Endothelial cell of umbilical vein (primary cell): ENCODE data around the gene KIF2C. TPM values are rescaled to one million over a fixed set of nuclear protein-coding genes. Genes with fewer than 3 reads are reported as not detected.
"Not testable (repeated sequence)": the region's sequence is repeated elsewhere in the genome, so short reads cannot be mapped to it uniquely, and the experiment has no call there.

Source experiments
- BruUV-seq: library from RNA; stranded (reverse); fragments of 400-500 nt; replicated peaks from 2 replicates; lab custom pipeline; 2021; lab: Mats Ljungman, UMichigan
- CTCF ChIA-PET: fragments of 300-600, 350-600 bp; sonication (Branson Sonifier 250); formaldehyde crosslinking; loops from one replicate; lab custom pipeline; 2021; ENCODE audit warnings: antibody characterized with exemption, inconsistent platforms; lab: Charles Lee
- POLR2A ChIA-PET: fragments of 300-600, 350-600 bp; sonication (Branson Sonifier 250); formaldehyde crosslinking; loops from one replicate; lab custom pipeline; 2021; ENCODE audit warnings: antibody characterized with exemption, inconsistent platforms; lab: Charles Lee
- DNase-seq: peaks from one replicate; pipeline ENCODE4 v3.0.0-alpha.2; 2011; ENCODE audit warnings: low read depth, low spot score
- FAIRE-seq: peaks from 2 replicates; lab custom pipeline; 2011; peaks lifted over from hg19 to GRCh38; lab: Jason Lieb, UNC
- H2AFZ ChIP-seq: 2 replicates; pipeline ENCODE4 v1.6.0; 2012; ENCODE audit warnings: low read depth, low read length, control low read depth, inconsistent platforms
- H3K27ac ChIP-seq: 2 replicates; pipeline ENCODE4 v1.5.1; 2011; ENCODE audit warnings: low read depth, mild to moderate bottlenecking, control low read depth, low read length, moderate library complexity; ENCODE audit not compliant: insufficient read depth
- H3K27me3 ChIP-seq, 2 experiments: 2 replicates each; pipeline versions ENCODE4 v1.6.0 to v1.6.1; 2011; ENCODE audit warnings: low read length in 2 of 2, mixed read lengths in 1 of 2; ENCODE audit not compliant: control insufficient read depth in 2 of 2, insufficient read depth in 2 of 2
- H3K36me3 ChIP-seq, 2 experiments: 2 replicates in 1 of 2; 3 replicates in 1 of 2; pipeline ENCODE4 v1.5.1; 2011; ENCODE audit warnings: low read length in 2 of 2, mild to moderate bottlenecking in 1 of 2, moderate library complexity in 1 of 2; ENCODE audit not compliant: control insufficient read depth in 2 of 2, insufficient read depth in 2 of 2; ENCODE audit errors: extremely low read depth in 1 of 2
- H3K4me1 ChIP-seq: 3 replicates; pipeline ENCODE4 v1.5.1; 2011; ENCODE audit warnings: mild to moderate bottlenecking, low read length; ENCODE audit not compliant: control insufficient read depth, insufficient read depth; ENCODE audit errors: extremely low read depth
- H3K4me2 ChIP-seq: 2 replicates; pipeline ENCODE4 v1.6.1; 2011; ENCODE audit warnings: low read length, control low read depth, mixed read lengths; ENCODE audit not compliant: insufficient read depth
- H3K4me3 ChIP-seq, 3 experiments: fragments of 200-600 bp in 1 of 3; sonication (generic), shearing (Covaris generic) in 1 of 3; replicated peaks in 1 of 3; 2 replicates each; pipeline ENCODE4 v1.5.1; 2011 to 2016; ENCODE audit warnings: control low read depth in 3 of 3, low read length in 3 of 3, mild to moderate bottlenecking in 2 of 3, inconsistent platforms in 1 of 3, low read depth in 1 of 3, moderate library complexity in 1 of 3; ENCODE audit not compliant: insufficient read depth in 1 of 3
- H3K79me2 ChIP-seq: 2 replicates; pipeline ENCODE4 v1.6.0; 2012; ENCODE audit warnings: low read length, inconsistent platforms; ENCODE audit not compliant: control insufficient read depth, insufficient read depth
- H3K9ac ChIP-seq: replicated peaks from 2 replicates; pipeline ENCODE3; 2011; ENCODE audit warnings: low read length, control low read depth; ENCODE audit not compliant: insufficient read depth; ENCODE audit errors: extremely low read depth
- H3K9me1 ChIP-seq: replicated peaks from 3 replicates; pipeline ENCODE4 v1.6.0; 2011; ENCODE audit warnings: mild to moderate bottlenecking, low read length; ENCODE audit not compliant: control insufficient read depth, insufficient read depth; ENCODE audit errors: extremely low read depth
- H3K9me3 ChIP-seq: replicated peaks from 2 replicates; pipeline ENCODE4 v1.5.1; 2012; ENCODE audit warnings: low read length, inconsistent platforms; ENCODE audit not compliant: control insufficient read depth, insufficient read depth
- H4K20me1 ChIP-seq: replicated peaks from 2 replicates; pipeline ENCODE3; 2011; ENCODE audit warnings: mild to moderate bottlenecking, low read length; ENCODE audit not compliant: control insufficient read depth, insufficient read depth; ENCODE audit errors: extremely low read depth
- EZH2 ChIP-seq: IDR thresholded peaks from 2 replicates; pipeline ENCODE4 v1.6.1; 2012; ENCODE audit warnings: borderline replicate concordance, low read depth, mild to moderate bottlenecking, moderate library complexity, low read length, inconsistent platforms; ENCODE audit not compliant: severe bottlenecking
- FOS ChIP-seq: IDR thresholded peaks from 2 replicates; pipeline ENCODE4 v1.6.1; 2011; ENCODE audit warnings: mild to moderate bottlenecking, low read length, moderate library complexity, borderline replicate concordance; ENCODE audit not compliant: insufficient read depth
- GATA2 ChIP-seq: IDR thresholded peaks from 2 replicates; pipeline ENCODE4 v1.7.0; 2011; ENCODE audit warnings: low read depth, mild to moderate bottlenecking, moderate library complexity, mixed read lengths, low read length; ENCODE audit not compliant: insufficient read length, insufficient read depth
- JUN ChIP-seq: IDR thresholded peaks from 2 replicates; pipeline ENCODE4 v1.6.1; 2011; ENCODE audit warnings: borderline replicate concordance, low read depth; ENCODE audit not compliant: insufficient read length, insufficient read depth
- MYC ChIP-seq: IDR thresholded peaks from one replicate; pipeline ENCODE4 v1.6.1; 2011; ENCODE audit warnings: mild to moderate bottlenecking, low read depth, low read length
- POLR2A ChIP-seq: IDR thresholded peaks from 2 replicates; pipeline ENCODE4 v1.6.1; 2012; ENCODE audit warnings: low read depth, mild to moderate bottlenecking, control low read depth, low read length
- POLR2AphosphoS5 ChIP-seq: IDR thresholded peaks from 2 replicates; pipeline ENCODE4 v1.6.1; 2012; ENCODE audit warnings: low read depth, mild to moderate bottlenecking, control low read depth, low read length, moderate library complexity; ENCODE audit not compliant: insufficient read depth
- dilution Hi-C: fragments of 300-500 bp; cut with MboI; formaldehyde crosslinking; loops from one replicate; pipeline ENCODE4 v1.15.0; 2019; ENCODE audit warnings: low sequenced_read_pairs; ENCODE audit not compliant: extremely low pct_ligation_motif_present
- intact Hi-C: fragments of 100-400 bp; cut with micrococcal nuclease; formaldehyde crosslinking; loops from one replicate; pipeline ENCODE4 v1.10.0; 2022
- polyA plus RNA-seq, 4 experiments: library from polyadenylated mRNA; depleted of rRNA in 3 of 4; stranded (reverse) in 3 of 4; unstranded in 1 of 4; fragments of >200 nt; gene quantifications; 2 replicates each; pipeline versions ENCODE4 v1.2.1 to v1.2.3, GENCODE V29; 2011 to 2012; ENCODE audit warnings: missing spikeins in 1 of 4
- total RNA-seq: library from RNA; stranded (reverse); gene quantifications from 2 replicates; pipeline ENCODE4 v1.2.3, GENCODE V29; 2021
- TF ChIP-seq, protein P1 (sequence below): IDR thresholded peaks from 2 replicates; pipeline ENCODE4 v1.6.1; 2011; ENCODE audit not compliant: insufficient read depth, insufficient read length
- TF ChIP-seq, protein P2 (sequence below), 2 donors: IDR thresholded peaks; 1 replicate in 1 of 2; 2 replicates in 1 of 2; pipeline ENCODE4 v1.5.1; 2011; ENCODE audit warnings: low read length in 2 of 2, mild to moderate bottlenecking in 2 of 2, moderate library complexity in 2 of 2, control low read depth in 1 of 2, inconsistent platforms in 1 of 2, low read depth in 1 of 2; ENCODE audit not compliant: insufficient read depth in 1 of 2; ENCODE audit errors: extremely low read depth in 1 of 2

KIF2C gene
- total and polyA plus RNA-seq, 2 donors (not counting 3 experiments of a cell fraction or from before 2014, with no cell fraction given), result 27.1 to 53.7 TPM

DNA sequence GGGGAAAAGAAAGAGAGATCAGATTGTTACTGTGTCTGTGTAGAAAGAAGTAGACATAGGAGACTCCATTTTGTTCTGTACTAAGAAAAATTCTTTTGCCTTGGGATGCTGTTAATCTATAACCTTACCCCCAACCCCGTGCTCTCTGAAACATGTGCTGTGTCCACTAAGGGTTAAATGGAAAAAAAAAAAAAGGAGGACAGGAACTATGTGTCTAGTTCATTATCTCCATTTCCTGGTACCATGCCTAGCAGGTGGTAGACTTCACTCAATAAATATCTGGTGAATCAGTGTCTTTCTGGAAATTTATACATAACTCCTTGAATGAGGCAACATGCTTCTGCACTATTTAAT lies 707 bp upstream of the KIF2C start:
- dilution Hi-C loops, H3K36me3 ChIP-seq: not testable (repeated sequence)
- CTCF ChIA-PET, result interaction anchor here (4.5 kb wide), 1 partner anchor 9 kb away, joined by 21 read pairs; the partner anchor contains the start of gene RNU5D-1

DNA sequence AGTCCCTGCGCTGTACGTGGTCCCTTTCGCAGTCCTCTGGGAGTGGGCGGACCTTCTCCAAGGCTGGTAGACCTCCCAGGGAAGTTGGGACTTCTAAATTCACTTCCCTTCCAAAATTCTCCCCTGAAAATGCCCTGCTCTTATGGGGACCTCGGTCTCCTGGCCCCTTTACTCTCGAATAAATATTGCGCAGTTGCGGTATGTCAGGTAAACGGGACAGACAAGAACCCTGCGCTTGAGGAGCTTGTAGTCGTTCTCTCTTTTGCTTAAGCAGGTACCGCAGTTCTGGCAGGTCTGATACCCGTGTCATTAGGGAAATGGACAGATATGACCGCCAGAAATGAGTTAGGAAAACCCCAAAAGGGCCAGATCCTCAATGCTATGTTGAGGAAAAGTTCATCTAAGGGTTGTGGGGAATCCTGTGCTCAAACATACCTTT lies 561 bp downstream of the KIF2C start:
- BruUV-seq, result TSS peak; percentile 84
- Histone ChIP-seq H3K9me1 (no peaks in the 10 kb centered on the region), H3K27ac (peak overlapping the region; percentile 54), H3K4me3 (peak overlapping the region; percentile 41 to 84 (median 63)), H3K4me2 (peak overlapping the region; percentile 87), H2AFZ (peak overlapping the region; percentile 61), H3K9ac (peak overlapping the region; percentile 61), H3K4me1 (peaks cover 14% of the 10 kb centered on the region), H3K79me2 (peaks cover 39% of the 10 kb centered on the region), H3K36me3 (no peaks in the 10 kb centered on the region), H3K9me3 (no peaks in the 10 kb centered on the region), H3K27me3 (peaks cover 0 to 4% of the 10 kb centered on the region in 2 experiments), H4K20me1 (no peaks in the 10 kb centered on the region)
- dilution Hi-C loops, result no loop called here
- no peak for DNase-seq
- TF ChIP-seq EZH2, result no peak
- no peak for TF ChIP-seq FOS
- TF ChIP-seq MYC, result no peak
- TF ChIP-seq, protein P1, sequence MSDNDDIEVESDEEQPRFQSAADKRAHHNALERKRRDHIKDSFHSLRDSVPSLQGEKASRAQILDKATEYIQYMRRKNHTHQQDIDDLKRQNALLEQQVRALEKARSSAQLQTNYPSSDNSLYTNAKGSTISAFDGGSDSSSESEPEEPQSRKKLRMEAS, result no peak
- no peak for TF ChIP-seq GATA2
- TF ChIP-seq POLR2A, result no peak
- no peak for TF ChIP-seq POLR2AphosphoS5
- no peak for TF ChIP-seq JUN
- TF ChIP-seq, protein P2, sequence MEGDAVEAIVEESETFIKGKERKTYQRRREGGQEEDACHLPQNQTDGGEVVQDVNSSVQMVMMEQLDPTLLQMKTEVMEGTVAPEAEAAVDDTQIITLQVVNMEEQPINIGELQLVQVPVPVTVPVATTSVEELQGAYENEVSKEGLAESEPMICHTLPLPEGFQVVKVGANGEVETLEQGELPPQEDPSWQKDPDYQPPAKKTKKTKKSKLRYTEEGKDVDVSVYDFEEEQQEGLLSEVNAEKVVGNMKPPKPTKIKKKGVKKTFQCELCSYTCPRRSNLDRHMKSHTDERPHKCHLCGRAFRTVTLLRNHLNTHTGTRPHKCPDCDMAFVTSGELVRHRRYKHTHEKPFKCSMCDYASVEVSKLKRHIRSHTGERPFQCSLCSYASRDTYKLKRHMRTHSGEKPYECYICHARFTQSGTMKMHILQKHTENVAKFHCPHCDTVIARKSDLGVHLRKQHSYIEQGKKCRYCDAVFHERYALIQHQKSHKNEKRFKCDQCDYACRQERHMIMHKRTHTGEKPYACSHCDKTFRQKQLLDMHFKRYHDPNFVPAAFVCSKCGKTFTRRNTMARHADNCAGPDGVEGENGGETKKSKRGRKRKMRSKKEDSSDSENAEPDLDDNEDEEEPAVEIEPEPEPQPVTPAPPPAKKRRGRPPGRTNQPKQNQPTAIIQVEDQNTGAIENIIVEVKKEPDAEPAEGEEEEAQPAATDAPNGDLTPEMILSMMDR (IDR thresholded peaks at IDR 0.05; ENCODE audit: extremely low read depth in 1 of 2, insufficient read depth in 1 of 2, low read depth in 1 of 2, low read length in 2 of 2), result no peak
- intact Hi-C loops, result no loop called here
- CTCF ChIA-PET, result interaction anchor here (0.7 to 4.5 kb wide), 2 partner anchors 10 to 59 kb away, joined by 3 to 21 read pairs; partner anchors contain the start of gene RNU5D-1
- POLR2A ChIA-PET, result no interaction called here
- FAIRE-seq, result no peak

More for the DNA sequence above, 707 bp upstream of the KIF2C start:
- not testable (repeated sequence) for DNase-seq, H4K20me1 ChIP-seq, BruUV-seq, FAIRE-seq, H3K27me3 ChIP-seq, H3K9me3 ChIP-seq, H3K9me1 ChIP-seq
- H3K4me1 ChIP-seq, result peaks cover 14% of the 10 kb centered on the region
- peak overlapping the region; percentile 50 for H3K27ac ChIP-seq
- peak overlapping the region; percentile 39 to 76 (median 55) for H3K4me3 ChIP-seq
- H3K4me2 ChIP-seq, result peak overlapping the region; percentile 74
- peak overlapping the region; percentile 61 for H3K9ac ChIP-seq
- intact Hi-C loops, result loop anchor here (1.0 kb wide), 2 partner anchors 8 to 36 kb away; partner anchors contain the start of genes RNU5D-1 and RPS8
- peak overlapping the region; percentile 85 for H2AFZ ChIP-seq
- POLR2A ChIA-PET, result interaction anchor here (1.0 kb wide), 1 partner anchor 8 kb away, joined by 3 read pairs; the partner anchor contains the start of gene RNU5D-1
- peaks cover 32% of the 10 kb centered on the region for H3K79me2 ChIP-seq
